D721Med (cell line): Measurements from ENCODE around the gene SLC11A1.

Experiments
- DNase-seq: peaks from one replicate; pipeline ENCODE4 v3.0.0; 2011; ENCODE audit warnings: low spot score; ENCODE audit not compliant: insufficient read length
- FAIRE-seq: peaks from 2 replicates; lab custom pipeline; 2011; peaks lifted over from hg19 to GRCh38; lab: Jason Lieb, UNC
- TF ChIP-seq, protein P1 (sequence below): IDR thresholded peaks from 2 replicates; pipeline ENCODE4 v1.5.1; 2012; ENCODE audit warnings: mild to moderate bottlenecking, control low read depth; ENCODE audit not compliant: insufficient read depth; ENCODE audit errors: missing control alignments

Gene SLC11A1, protein sequence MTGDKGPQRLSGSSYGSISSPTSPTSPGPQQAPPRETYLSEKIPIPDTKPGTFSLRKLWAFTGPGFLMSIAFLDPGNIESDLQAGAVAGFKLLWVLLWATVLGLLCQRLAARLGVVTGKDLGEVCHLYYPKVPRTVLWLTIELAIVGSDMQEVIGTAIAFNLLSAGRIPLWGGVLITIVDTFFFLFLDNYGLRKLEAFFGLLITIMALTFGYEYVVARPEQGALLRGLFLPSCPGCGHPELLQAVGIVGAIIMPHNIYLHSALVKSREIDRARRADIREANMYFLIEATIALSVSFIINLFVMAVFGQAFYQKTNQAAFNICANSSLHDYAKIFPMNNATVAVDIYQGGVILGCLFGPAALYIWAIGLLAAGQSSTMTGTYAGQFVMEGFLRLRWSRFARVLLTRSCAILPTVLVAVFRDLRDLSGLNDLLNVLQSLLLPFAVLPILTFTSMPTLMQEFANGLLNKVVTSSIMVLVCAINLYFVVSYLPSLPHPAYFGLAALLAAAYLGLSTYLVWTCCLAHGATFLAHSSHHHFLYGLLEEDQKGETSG

GRCh38 chr2:218381916-218382366, at the start of gene SLC11A1:
Gene SLC11A1 (plus strand): TSS chr2:218382273. CDS start chr2:218382369, 96 bp downstream.
- FAIRE-seq (no peak), DNase-seq (no peak)
- TF ChIP-seq, protein P1, sequence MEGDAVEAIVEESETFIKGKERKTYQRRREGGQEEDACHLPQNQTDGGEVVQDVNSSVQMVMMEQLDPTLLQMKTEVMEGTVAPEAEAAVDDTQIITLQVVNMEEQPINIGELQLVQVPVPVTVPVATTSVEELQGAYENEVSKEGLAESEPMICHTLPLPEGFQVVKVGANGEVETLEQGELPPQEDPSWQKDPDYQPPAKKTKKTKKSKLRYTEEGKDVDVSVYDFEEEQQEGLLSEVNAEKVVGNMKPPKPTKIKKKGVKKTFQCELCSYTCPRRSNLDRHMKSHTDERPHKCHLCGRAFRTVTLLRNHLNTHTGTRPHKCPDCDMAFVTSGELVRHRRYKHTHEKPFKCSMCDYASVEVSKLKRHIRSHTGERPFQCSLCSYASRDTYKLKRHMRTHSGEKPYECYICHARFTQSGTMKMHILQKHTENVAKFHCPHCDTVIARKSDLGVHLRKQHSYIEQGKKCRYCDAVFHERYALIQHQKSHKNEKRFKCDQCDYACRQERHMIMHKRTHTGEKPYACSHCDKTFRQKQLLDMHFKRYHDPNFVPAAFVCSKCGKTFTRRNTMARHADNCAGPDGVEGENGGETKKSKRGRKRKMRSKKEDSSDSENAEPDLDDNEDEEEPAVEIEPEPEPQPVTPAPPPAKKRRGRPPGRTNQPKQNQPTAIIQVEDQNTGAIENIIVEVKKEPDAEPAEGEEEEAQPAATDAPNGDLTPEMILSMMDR, result no peak

DNA sequence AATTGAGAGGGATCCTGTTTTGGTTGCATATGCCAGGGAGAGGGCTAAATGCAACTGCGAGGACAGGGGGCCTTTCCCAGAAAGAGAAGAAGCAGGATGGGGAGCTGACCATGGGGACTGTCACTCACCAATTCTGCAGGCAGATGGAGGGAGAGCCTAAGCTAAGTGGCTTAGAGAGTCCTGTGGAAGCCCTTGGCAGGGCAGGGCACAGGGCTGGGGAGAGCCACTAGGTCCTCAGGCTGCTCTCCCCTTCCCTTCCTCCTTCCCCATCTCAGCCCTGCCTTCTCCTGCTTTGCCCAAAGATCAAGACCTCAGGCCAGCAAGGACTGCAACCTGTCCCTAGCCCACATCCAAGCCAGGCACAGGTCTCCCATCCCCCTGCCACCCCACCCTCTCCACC, 49.8 kb upstream of the SLC11A1 start:
- DNase-seq (peak; percentile 44), FAIRE-seq (no peak)
- TF ChIP-seq, protein P1, result no peak

DNA sequence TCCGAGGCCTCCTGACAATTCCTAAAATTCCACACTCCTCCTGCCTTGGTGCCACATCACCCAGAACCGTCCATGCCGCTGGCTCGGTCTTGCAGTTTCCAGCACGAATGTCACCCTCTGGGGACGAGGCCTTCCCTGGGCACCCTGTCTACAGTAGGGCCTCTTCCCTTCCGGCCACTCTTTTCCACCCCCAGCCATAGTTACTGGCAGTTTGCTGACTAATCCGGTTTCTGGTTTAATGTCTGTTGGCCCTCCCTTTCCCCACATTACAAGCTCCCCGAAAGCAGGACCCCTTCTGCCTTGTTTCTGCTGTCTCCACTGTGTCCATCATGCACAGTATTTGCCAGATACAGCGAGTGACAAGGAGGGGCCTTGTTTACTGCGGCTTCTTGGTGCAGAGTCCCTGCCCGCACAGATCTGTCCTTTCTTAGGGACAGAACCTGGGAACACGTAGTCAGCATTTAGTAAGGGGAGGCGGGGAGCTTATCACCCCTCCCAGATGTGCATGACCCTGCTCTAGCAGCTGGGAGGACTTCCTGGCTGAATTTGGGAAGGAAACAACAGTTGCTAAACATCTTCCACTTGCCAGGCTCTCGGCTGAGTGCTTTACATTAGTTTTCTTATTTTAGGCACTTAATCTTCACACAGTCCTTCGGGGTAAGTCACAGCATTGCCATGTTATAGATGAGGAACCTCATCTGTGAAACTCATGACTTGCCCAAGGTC, 49.0 kb upstream of the SLC11A1 start:
- DNase-seq, result no peak

DNA sequence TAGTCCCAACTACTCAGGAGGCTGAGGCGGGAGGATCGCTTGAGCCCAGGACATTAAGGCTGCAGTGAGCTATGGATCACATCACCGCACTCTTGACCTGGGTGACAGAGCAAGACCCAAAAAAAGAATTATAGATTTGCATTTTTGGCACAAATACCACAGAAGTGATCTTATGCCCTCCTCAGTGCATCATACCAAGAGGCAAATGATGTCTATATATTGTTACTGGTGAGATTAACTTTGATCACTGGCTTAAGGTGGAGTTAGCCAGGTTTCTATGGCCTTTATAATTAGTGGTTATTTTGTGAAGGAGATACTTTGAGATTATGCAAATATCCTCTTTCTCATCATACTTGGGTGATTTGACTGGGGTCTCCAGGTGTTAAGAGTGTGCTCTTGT, 47.5 kb upstream of the SLC11A1 start:
- DNase-seq, result no peak
- TF ChIP-seq, protein P1, result no peak
- no peak for FAIRE-seq

More for the DNA sequence above, 49.0 kb upstream of the SLC11A1 start:
- TF ChIP-seq, protein P1, result no peak
- no peak for FAIRE-seq

- DNase-seq (no peak), FAIRE-seq (no peak)
- TF ChIP-seq, protein P1, result no peak
These were observed 41.4 kb upstream of the SLC11A1 start for GRCh38 chr2:218340656-218341055.

- DNase-seq (no peak), FAIRE-seq (no peak)
- TF ChIP-seq, protein P1, result no peak
These were observed 40.7 kb upstream of the SLC11A1 start for GRCh38 chr2:218341381-218341780.
